K562 (cell line): Measurements from ENCODE around the gene MXD3. TPM values are rescaled to one million over a fixed set of nuclear protein-coding genes. Genes with fewer than 3 reads are reported as not detected.

ENCODE experiments used
- ATAC-seq: fragments of 200-7000 bp; cut with Tn5 transposase; 3 replicates; pipeline ENCODE4 v1.9.1; 2020; ENCODE audit warnings: moderate library complexity
- BruUV-seq: library from RNA; stranded (reverse); fragments of 400-500 nt; replicated peaks from 2 replicates; lab custom pipeline; 2021; lab: Mats Ljungman, UMichigan
- CTCF ChIA-PET: fragments of 300-600 bp; formaldehyde crosslinking; extraction: SDS; loops from one replicate; lab custom pipeline; 2021; ENCODE audit warnings: low intra/inter-chr PET ratio; lab: Yijun Ruan, JAX
- POLR2A ChIA-PET: fragments of 300-600, 350-650 bp; sonication (Branson Sonifier 250); formaldehyde crosslinking; extraction: SDS; loops from one replicate; lab custom pipeline; 2021; ENCODE audit warnings: antibody characterized with exemption, inconsistent platforms; lab: Yijun Ruan, JAX
- DNase-seq, 4 experiments: peaks; one replicate each; pipeline versions ENCODE4 v3.0.0 to v3.0.0-alpha.2; 2011 to 2018; ENCODE audit warnings: low spot score in 3 of 4, mixed read lengths in 3 of 4; ENCODE audit errors: extremely low read depth in 1 of 4
- FAIRE-seq: peaks from 2 replicates; lab custom pipeline; 2011; peaks lifted over from hg19 to GRCh38; lab: Jason Lieb, UNC
- H2AFZ ChIP-seq: 2 replicates; pipeline ENCODE4 v1.6.0; 2011; ENCODE audit warnings: low read depth, low read length, control low read depth, inconsistent platforms
- H3K27ac ChIP-seq: fragments of 200-600 bp; 3 replicates; pipeline ENCODE4 v1.8.0; 2011; ENCODE audit warnings: low read depth, mild to moderate bottlenecking, control low read depth, inconsistent platforms, low read length, moderate library complexity, mixed read lengths; ENCODE audit errors: extremely low read depth
- H3K27me3 ChIP-seq, 2 experiments: fragments of 300-600 bp in 1 of 2; 2 replicates in 1 of 2; 3 replicates in 1 of 2; pipeline versions ENCODE4 v1.6.0 to v1.8.0; 2011; ENCODE audit warnings: inconsistent platforms in 2 of 2, low read length in 2 of 2, mild to moderate bottlenecking in 1 of 2, mixed read lengths in 1 of 2, moderate library complexity in 1 of 2; ENCODE audit not compliant: control insufficient read depth in 2 of 2, insufficient read depth in 2 of 2
- H3K36me3 ChIP-seq: fragments of 300-600 bp; 3 replicates; pipeline ENCODE4 v1.8.0; 2011; ENCODE audit warnings: mild to moderate bottlenecking, low read length, inconsistent platforms; ENCODE audit not compliant: control insufficient read depth, insufficient read depth
- H3K4me1 ChIP-seq, 2 experiments: fragments of 200-600 bp in 1 of 2; replicated peaks in 1 of 2; 2 replicates in 1 of 2; 3 replicates in 1 of 2; pipeline versions ENCODE4 v1.5.1 to v1.8.0; 2011; ENCODE audit warnings: inconsistent platforms in 2 of 2, low read length in 2 of 2, mild to moderate bottlenecking in 1 of 2, mixed read lengths in 1 of 2, moderate library complexity in 1 of 2; ENCODE audit not compliant: control insufficient read depth in 2 of 2, insufficient read depth in 2 of 2
- H3K4me2 ChIP-seq: 2 replicates; pipeline ENCODE4 v1.6.1; 2011; ENCODE audit warnings: low read length, control low read depth, inconsistent platforms, mixed read lengths; ENCODE audit not compliant: insufficient read depth
- H3K4me3 ChIP-seq: fragments of 200-600 bp; sonication (generic), shearing (Covaris generic); 2 replicates; pipeline ENCODE4 v1.5.1; 2016; ENCODE audit warnings: control low read depth, inconsistent platforms
- H3K79me2 ChIP-seq: fragments of 200-600 bp; 3 replicates; pipeline ENCODE4 v1.8.0; 2011; ENCODE audit warnings: low read length, inconsistent platforms; ENCODE audit not compliant: control insufficient read depth, insufficient read depth
- H3K9ac ChIP-seq, 2 experiments: 2 replicates each; pipeline versions ENCODE4 v1.6.0 to v1.6.1; 2011; ENCODE audit warnings: low read depth in 2 of 2, low read length in 2 of 2, control low read depth in 1 of 2, inconsistent platforms in 1 of 2, mild to moderate bottlenecking in 1 of 2, mixed read lengths in 1 of 2; ENCODE audit not compliant: insufficient read depth in 1 of 2
- H3K9me1 ChIP-seq: one replicate; pipeline ENCODE4 v1.6.0; 2011; ENCODE audit warnings: inconsistent platforms, mild to moderate bottlenecking, low read length, moderate library complexity; ENCODE audit not compliant: control insufficient read depth, insufficient read depth
- H3K9me3 ChIP-seq: replicated peaks from 2 replicates; pipeline ENCODE4 v1.5.1; 2011; ENCODE audit warnings: low read depth, low read length, inconsistent platforms; ENCODE audit not compliant: control insufficient read depth, insufficient read depth
- H4K20me1 ChIP-seq: replicated peaks from 2 replicates; pipeline ENCODE4 v1.6.1; 2011; ENCODE audit warnings: low read length, inconsistent platforms, mixed read lengths; ENCODE audit not compliant: control insufficient read depth, insufficient read depth
- JUN ChIP-seq, 2 experiments: sonication (generic) in 1 of 2; formaldehyde crosslinking in 1 of 2; IDR thresholded peaks; 2 replicates each; pipeline versions ENCODE4 v1.6.1 to v1.8.0; 2012 to 2022; ENCODE audit warnings: borderline replicate concordance in 2 of 2, mild to moderate bottlenecking in 2 of 2, improper control_type of control experiment in 1 of 2, low read depth in 1 of 2, low read length in 1 of 2, missing genetic modification reagents in 1 of 2
- RFX1 ChIP-seq: fragments of 450-650 bp; IDR thresholded peaks from 2 replicates; pipeline ENCODE4 v1.6.1; 2016; ENCODE audit warnings: mild to moderate bottlenecking, moderate library complexity
- WGBS: fragments of 100-300 bp; shearing (Covaris generic); methylation state at CpG from one replicate; pipeline ENCODE4 v1.1.6; 2016; ENCODE audit warnings: low coverage, mixed read lengths; ENCODE audit not compliant: insufficient coverage; ENCODE audit errors: missing lambda C conversion rate; 5-methylcytosine and 5-hydroxymethylcytosine counted together
- in situ Hi-C: fragments of 300-500 bp; cut with MboI; formaldehyde crosslinking; loops from 4 replicates; pipeline ENCODE4 v1.15.0; 2018; ENCODE audit warnings: inconsistent platforms, mixed read lengths
- intact Hi-C: fragments of 100-400 bp; cut with micrococcal nuclease; formaldehyde crosslinking; loops from 2 replicates; pipeline ENCODE4 v1.14.2; 2022
- polyA plus RNA-seq, 8 experiments: library from polyadenylated mRNA; depleted of rRNA in 4 of 8; stranded (reverse) in 5 of 8; unstranded in 3 of 8; fragments of >200 nt; fragmentation: Nextera tagmentation in 2 of 8; fragmentation: Illumina TruSeq in 1 of 8; extraction: Ambion mirVana in 2 of 8; extraction: Trizol in 1 of 8; gene quantifications; 2 replicates each; pipeline versions ENCODE4 v1.2.1 to v1.2.3, GENCODE V29; 2011 to 2014; ENCODE audit warnings: inconsistent platforms in 1 of 8, missing spikeins in 1 of 8
- total RNA-seq, 7 experiments: library from RNA; depleted of rRNA in 6 of 7; stranded (reverse); fragments of >200 nt in 6 of 7; fragmentation: Illumina TruSeq in 2 of 7; extraction: Trizol in 2 of 7; gene quantifications; 2 replicates each; pipeline versions ENCODE4 v1.2.1 to v1.2.3, GENCODE V29; 2011 to 2021; ENCODE audit warnings: low replicate concordance in 1 of 7
- TF ChIP-seq, protein P1 (sequence below): fragments of 250-450 bp; sonication (Bioruptor Pico); IDR thresholded peaks from 2 replicates; pipeline ENCODE4 v1.4.0; 2020; ENCODE audit warnings: mild to moderate bottlenecking, moderate library complexity, borderline replicate concordance

MXD3 gene
- total and polyA plus RNA-seq, 9 of the 15 experiments (the other 6 are each of a cell fraction or from before 2014, with no cell fraction given): 0.28 to 24.8 (median 4.5) TPM

DNA sequence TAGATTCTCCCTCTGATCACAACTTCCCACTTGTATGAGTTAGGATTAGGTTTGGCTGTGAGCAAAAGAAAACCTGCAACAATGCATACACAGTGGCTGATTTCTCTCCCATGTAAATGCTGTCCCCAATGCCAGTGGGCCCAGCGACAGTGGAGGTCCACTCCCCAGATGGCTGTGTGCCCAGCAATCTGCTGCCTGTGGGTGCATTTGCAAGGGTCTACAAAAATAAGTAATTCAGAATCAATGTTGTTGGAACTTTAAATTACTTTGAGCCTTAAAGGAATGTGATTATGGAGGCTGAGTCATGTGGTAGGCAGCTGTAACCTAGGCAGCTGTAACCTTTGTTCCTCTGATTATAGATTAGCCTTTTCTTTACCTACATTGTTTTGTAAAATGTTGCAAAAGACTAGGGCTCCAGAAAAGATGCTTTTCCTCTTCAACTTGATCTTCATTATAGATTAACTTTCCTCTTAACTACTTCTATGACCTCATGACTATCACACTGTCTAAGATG, 14.2 kb upstream of the MXD3 start:
- no peaks in the 10 kb centered on the region for H3K27me3 ChIP-seq
- POLR2A ChIA-PET: interaction anchor here (0.7 to 0.9 kb wide), 2 partner anchors 13 to 26 kb away, joined by 3 read pairs; no protein-coding TSS in a partner anchor
- no peak overlapping the region for H2AFZ ChIP-seq
- H4K20me1 ChIP-seq: no peaks in the 10 kb centered on the region
- H3K4me2 ChIP-seq: no peak overlapping the region
- no peaks in the 10 kb centered on the region for H3K9me3 ChIP-seq
- no peak for ATAC-seq
- peak; percentile 25; the same call in 1 of the 2 replicates for TF ChIP-seq RFX1
- TF ChIP-seq JUN (IDR thresholded peaks at IDR 0.05; ENCODE audit: borderline replicate concordance, low read depth, low read length): no peak
- no peak for TF ChIP-seq JUN (CRISPR knock-in tag; IDR thresholded peaks at IDR 0.05; ENCODE audit: borderline replicate concordance)
- TF ChIP-seq, protein P1, sequence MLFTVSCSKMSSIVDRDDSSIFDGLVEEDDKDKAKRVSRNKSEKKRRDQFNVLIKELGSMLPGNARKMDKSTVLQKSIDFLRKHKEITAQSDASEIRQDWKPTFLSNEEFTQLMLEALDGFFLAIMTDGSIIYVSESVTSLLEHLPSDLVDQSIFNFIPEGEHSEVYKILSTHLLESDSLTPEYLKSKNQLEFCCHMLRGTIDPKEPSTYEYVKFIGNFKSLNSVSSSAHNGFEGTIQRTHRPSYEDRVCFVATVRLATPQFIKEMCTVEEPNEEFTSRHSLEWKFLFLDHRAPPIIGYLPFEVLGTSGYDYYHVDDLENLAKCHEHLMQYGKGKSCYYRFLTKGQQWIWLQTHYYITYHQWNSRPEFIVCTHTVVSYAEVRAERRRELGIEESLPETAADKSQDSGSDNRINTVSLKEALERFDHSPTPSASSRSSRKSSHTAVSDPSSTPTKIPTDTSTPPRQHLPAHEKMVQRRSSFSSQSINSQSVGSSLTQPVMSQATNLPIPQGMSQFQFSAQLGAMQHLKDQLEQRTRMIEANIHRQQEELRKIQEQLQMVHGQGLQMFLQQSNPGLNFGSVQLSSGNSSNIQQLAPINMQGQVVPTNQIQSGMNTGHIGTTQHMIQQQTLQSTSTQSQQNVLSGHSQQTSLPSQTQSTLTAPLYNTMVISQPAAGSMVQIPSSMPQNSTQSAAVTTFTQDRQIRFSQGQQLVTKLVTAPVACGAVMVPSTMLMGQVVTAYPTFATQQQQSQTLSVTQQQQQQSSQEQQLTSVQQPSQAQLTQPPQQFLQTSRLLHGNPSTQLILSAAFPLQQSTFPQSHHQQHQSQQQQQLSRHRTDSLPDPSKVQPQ: no peak
- peak; percentile 65 for FAIRE-seq
- DNase-seq: no peak
- H3K4me3 ChIP-seq: no peak overlapping the region
- intact Hi-C loops: no loop called here
- H3K9me1 ChIP-seq: no peaks in the 10 kb centered on the region
- BruUV-seq: no TSS peak
- H3K4me1 ChIP-seq: peaks cover 2 to 7% of the 10 kb centered on the region in 2 experiments; a peak in 3 of 5 replicates
- no peak overlapping the region for H3K27ac ChIP-seq
- in situ Hi-C loops: no loop called here
- CTCF ChIA-PET: no interaction called here
- H3K9ac ChIP-seq: peak overlapping the region in 1 of 2 experiments; percentile 3; a peak in 1 of 4 replicates
- 63% methylated on average over 1 of the region's 1 CpG for WGBS
- no peaks in the 10 kb centered on the region for H3K79me2 ChIP-seq
- H3K36me3 ChIP-seq: peaks cover 31% of the 10 kb centered on the region; the same call in 2 of the 3 replicates
